ENCODE measurements around the gene EPHB1.
A peak's percentile ranks its signal among the peaks of the same experiment; 100 is the strongest.
"Not testable (repeated sequence)": the region's sequence is repeated elsewhere in the genome, so short reads cannot be mapped to it uniquely, and the experiment has no call there.

EPHB1 gene

GRCh38 chr3:134777341-134777740, 17.7 kb upstream of the EPHB1 start:
- no peak for DNase-seq

- DNase-seq: not testable (repeated sequence)
Observed at GRCh38 chr3:134788283-134788682, 6.8 kb upstream of the EPHB1 start.

- no peak for DNase-seq
Observed at GRCh38 chr3:134790065-134790464, 5.0 kb upstream of the EPHB1 start.

GRCh38 chr3:134791992-134792391, 3.1 kb upstream of the EPHB1 start:
- no peak for DNase-seq

GRCh38 chr3:134792700-134793099, 2.4 kb upstream of the EPHB1 start:
- no peak for DNase-seq

- no peak for DNase-seq
Observed at GRCh38 chr3:134793562-134793961, 1.5 kb upstream of the EPHB1 start.

- no peak for DNase-seq
Observed at GRCh38 chr3:134794323-134794722, 737 bp upstream of the EPHB1 start.

- DNase-seq: no peak
Observed at GRCh38 chr3:134795746-134796280, 753 bp downstream of the EPHB1 start.

GRCh38 chr3:134796281-134797056, 1.4 kb downstream of the EPHB1 start:
- DNase-seq: peak in 1 of 2 donors; percentile 14

- no peak for DNase-seq
Observed at GRCh38 chr3:134797057-134797740, 2.1 kb downstream of the EPHB1 start.

- no peak for DNase-seq
Observed at GRCh38 chr3:134797741-134798451, 2.8 kb downstream of the EPHB1 start.

GRCh38 chr3:134798681-134799311, 3.7 kb downstream of the EPHB1 start:
- no peak for DNase-seq

GRCh38 chr3:134799393-134799792, 4.3 kb downstream of the EPHB1 start:
- no peak for DNase-seq

- no peak for DNase-seq
Observed at GRCh38 chr3:134801204-134801958, 6.3 kb downstream of the EPHB1 start.

- DNase-seq: no peak
Observed at GRCh38 chr3:134802428-134803050, 7.5 kb downstream of the EPHB1 start.

- DNase-seq: peak in 1 of 2 donors; percentile 12
Observed at GRCh38 chr3:134803051-134803505, 8.0 kb downstream of the EPHB1 start.

GRCh38 chr3:134803652-134804051, 8.6 kb downstream of the EPHB1 start:
- no peak for DNase-seq

- no peak for DNase-seq
Observed at GRCh38 chr3:134804508-134805480, 9.7 kb downstream of the EPHB1 start.

GRCh38 chr3:134807189-134807588, 12.1 kb downstream of the EPHB1 start:
- DNase-seq: no peak

GRCh38 chr3:134808835-134809234, 13.8 kb downstream of the EPHB1 start:
- DNase-seq: no peak
